CD4-positive, alpha-beta T cell treated with Interleukin-12 subunit alpha and Interleukin-12 subunit beta, for 1 hour (primary cell): Measurements from ENCODE around the gene RAPSN.

Experiments
- DNase-seq: peaks from one replicate; pipeline ENCODE4 v3.0.0-alpha.2; 2020

Gene RAPSN

GRCh38 chr11:47431356-47432083, 17.4 kb downstream of the RAPSN start:
- no peak for DNase-seq

GRCh38 chr11:47430524-47430923, 18.4 kb downstream of the RAPSN start:
- DNase-seq = no peak

GRCh38 chr11:47426062-47426956, 22.6 kb downstream of the RAPSN start, which contains the start of gene PSMC3:
Gene PSMC3 (minus strand): TSS chr11:47426439. CDS start chr11:47426279, 160 bp downstream.
- DNase-seq = peak; percentile 98

GRCh38 chr11:47425611-47426010, 23.3 kb downstream of the RAPSN start:
- no peak for DNase-seq

- no peak for DNase-seq
Observed at GRCh38 chr11:47418454-47419259, 30.3 kb downstream of the RAPSN start.

- DNase-seq = no peak
Observed at GRCh38 chr11:47417712-47418111, 31.2 kb downstream of the RAPSN start.

GRCh38 chr11:47415949-47416472, 32.9 kb downstream of the RAPSN start:
- no peak for DNase-seq

- no peak for DNase-seq
Observed at GRCh38 chr11:47415091-47415854, 33.7 kb downstream of the RAPSN start.

GRCh38 chr11:47414685-47415070, 34.3 kb downstream of the RAPSN start:
- no peak for DNase-seq

GRCh38 chr11:47413908-47414684, 34.8 kb downstream of the RAPSN start:
- DNase-seq = no peak

GRCh38 chr11:47413351-47413750, 35.6 kb downstream of the RAPSN start:
- DNase-seq = no peak

GRCh38 chr11:47411884-47412746, 36.8 kb downstream of the RAPSN start:
- peak; percentile 64 for DNase-seq

- no peak for DNase-seq
Observed at GRCh38 chr11:47410370-47411264, 38.3 kb downstream of the RAPSN start.

- DNase-seq = no peak
Observed at GRCh38 chr11:47409440-47410369, 39.2 kb downstream of the RAPSN start.

- DNase-seq = no peak
Observed at GRCh38 chr11:47408598-47409439, 40.1 kb downstream of the RAPSN start.

GRCh38 chr11:47407746-47408590, 41.0 kb downstream of the RAPSN start, which contains the start of gene SLC39A13:
Gene SLC39A13 (plus strand): TSS chr11:47408590. CDS start chr11:47410095, 1,505 bp downstream.
- peak; percentile 94 for DNase-seq
